CD14-positive monocyte (primary cell): ENCODE results near the gene HSPB6. TPM values are rescaled to one million over a fixed set of nuclear protein-coding genes. Genes with fewer than 3 reads are reported as not detected.

Source experiments
- DNase-seq, 3 donors: peaks; one replicate each; pipeline ENCODE4 v3.0.0-alpha.2; 2011 to 2022
- H2AFZ ChIP-seq: 2 replicates; pipeline ENCODE4 v1.6.0; 2012; ENCODE audit warnings: mild to moderate bottlenecking, low read depth, low read length, inconsistent platforms; ENCODE audit not compliant: insufficient read depth, poor library complexity, severe bottlenecking
- H3K27ac ChIP-seq, 2 donors: 1 replicate in 1 of 2; 2 replicates in 1 of 2; pipeline ENCODE4 v1.5.1; 2012 to 2013; ENCODE audit warnings: low read length in 2 of 2, control low read depth in 1 of 2, inconsistent platforms in 1 of 2, low read depth in 1 of 2, mild to moderate bottlenecking in 1 of 2
- H3K27me3 ChIP-seq, 2 donors: one replicate each; pipeline versions ENCODE4 v1.6.0 to v1.6.1; 2011 to 2013; ENCODE audit warnings: low read length in 2 of 2; ENCODE audit not compliant: control insufficient read depth in 2 of 2, insufficient read depth in 2 of 2
- H3K36me3 ChIP-seq, 2 donors: replicated peaks in 1 of 2; 1 replicate in 1 of 2; 2 replicates in 1 of 2; pipeline versions ENCODE4 v1.5.1 to v1.6.1; 2012 to 2013; ENCODE audit warnings: low read length in 2 of 2, control low read depth in 1 of 2, inconsistent platforms in 1 of 2, mild to moderate bottlenecking in 1 of 2; ENCODE audit not compliant: insufficient read depth in 2 of 2, control insufficient read depth in 1 of 2
- H3K4me1 ChIP-seq, 2 donors: 1 replicate in 1 of 2; 2 replicates in 1 of 2; pipeline versions ENCODE4 v1.5.1 to v1.6.1; 2012 to 2013; ENCODE audit warnings: low read length in 2 of 2, control low read depth in 1 of 2, inconsistent platforms in 1 of 2, mild to moderate bottlenecking in 1 of 2, moderate library complexity in 1 of 2; ENCODE audit not compliant: insufficient read depth in 2 of 2, control insufficient read depth in 1 of 2
- H3K4me2 ChIP-seq: replicated peaks from 2 replicates; pipeline ENCODE3; 2012; ENCODE audit warnings: low read length, moderate library complexity, mild to moderate bottlenecking; ENCODE audit not compliant: poor library complexity, severe bottlenecking; ENCODE audit errors: extremely low read depth
- H3K4me3 ChIP-seq, 3 experiments: fragments of 200-600 bp in 1 of 3; sonication (generic) in 1 of 3; replicated peaks in 1 of 3; 1 replicate in 2 of 3; 2 replicates in 1 of 3; pipeline ENCODE4 v1.5.1; 2011 to 2013; ENCODE audit warnings: low read length in 3 of 3, mild to moderate bottlenecking in 3 of 3, control low read depth in 2 of 3, low read depth in 2 of 3, inconsistent platforms in 1 of 3, moderate library complexity in 1 of 3
- H3K79me2 ChIP-seq: 2 replicates; pipeline ENCODE4 v1.6.0; 2012; ENCODE audit warnings: mild to moderate bottlenecking, control low read depth, inconsistent platforms, low read length, moderate library complexity; ENCODE audit not compliant: insufficient read depth
- H3K9ac ChIP-seq: 2 replicates; pipeline ENCODE4 v1.6.0; 2017; ENCODE audit warnings: low read length, mild to moderate bottlenecking; ENCODE audit not compliant: insufficient read depth, poor library complexity, severe bottlenecking
- H3K9me3 ChIP-seq, 2 donors: replicated peaks in 1 of 2; 1 replicate in 1 of 2; 2 replicates in 1 of 2; pipeline versions ENCODE4 v1.5.1 to v1.6.1; 2012 to 2013; ENCODE audit warnings: low read length in 2 of 2, control low read depth in 1 of 2; ENCODE audit not compliant: control insufficient read depth in 1 of 2, insufficient read depth in 1 of 2
- H4K20me1 ChIP-seq: 2 replicates; pipeline ENCODE4 v1.6.0; 2012; ENCODE audit warnings: mild to moderate bottlenecking, low read length, control low read depth, moderate library complexity; ENCODE audit not compliant: insufficient read depth
- H3K27ac Mint-ChIP-seq, 7 donors: one replicate each; pipeline ENCODE4 v1.8.0; 2020; ENCODE audit warnings: mild to moderate bottlenecking in 7 of 7, mixed read lengths in 7 of 7, moderate library complexity in 6 of 7, inconsistent platforms in 2 of 7
- H3K27me3 Mint-ChIP-seq, 3 donors: one replicate each; pipeline ENCODE4 v1.8.0; 2021 to 2022; ENCODE audit warnings: low read depth in 3 of 3, mild to moderate bottlenecking in 3 of 3, mixed read lengths in 3 of 3, moderate library complexity in 3 of 3, inconsistent platforms in 1 of 3
- H3K36me3 Mint-ChIP-seq, 2 donors: one replicate each; pipeline ENCODE4 v1.8.0; 2020; ENCODE audit warnings: mixed read lengths in 2 of 2, inconsistent platforms in 1 of 2, mild to moderate bottlenecking in 1 of 2
- H3K4me1 Mint-ChIP-seq: one replicate; pipeline ENCODE4 v1.8.0; 2020; ENCODE audit warnings: mild to moderate bottlenecking, mixed read lengths
- H3K4me3 Mint-ChIP-seq, 2 donors: one replicate each; pipeline ENCODE4 v1.8.0; 2020; ENCODE audit warnings: mild to moderate bottlenecking in 2 of 2, mixed read lengths in 2 of 2, moderate library complexity in 1 of 2
- H3K9me3 Mint-ChIP-seq, 7 donors: one replicate each; pipeline ENCODE4 v1.8.0; 2020 to 2022; ENCODE audit warnings: mixed read lengths in 7 of 7, mild to moderate bottlenecking in 6 of 7, moderate library complexity in 6 of 7, inconsistent platforms in 2 of 7
- WGBS: methylation state at CpG from one replicate; pipeline ENCODE4 v1.1.5; 2013; ENCODE audit warnings: missing lambda C conversion rate; ENCODE audit not compliant: insufficient coverage; 5-methylcytosine and 5-hydroxymethylcytosine counted together
- intact Hi-C, 2 donors: fragments of 100-400 bp; cut with micrococcal nuclease; formaldehyde crosslinking; loops; one replicate each; pipeline versions ENCODE4 v1.15.0 to v1.15.1; 2023
- polyA plus RNA-seq, 3 donors: library from polyadenylated mRNA; depleted of rRNA in 1 of 3; unstranded in 2 of 3; stranded (reverse) in 1 of 3; fragments of 300-500 nt in 2 of 3; fragments of >200 nt in 1 of 3; fragmentation: Illumina TruSeq in 2 of 3; gene quantifications; 1 replicate in 2 of 3; 2 replicates in 1 of 3; pipeline ENCODE4 v1.2.3, GENCODE V29; 2012 to 2021
- TF ChIP-seq, protein P1 (sequence below): fragments of 200-600 bp; IDR thresholded peaks from one replicate; pipeline ENCODE4 v1.8.0; 2022; ENCODE audit warnings: antibody characterized with exemption, mild to moderate bottlenecking

HSPB6 gene
- polyA plus RNA-seq, 3 donors: not detected

DNA sequence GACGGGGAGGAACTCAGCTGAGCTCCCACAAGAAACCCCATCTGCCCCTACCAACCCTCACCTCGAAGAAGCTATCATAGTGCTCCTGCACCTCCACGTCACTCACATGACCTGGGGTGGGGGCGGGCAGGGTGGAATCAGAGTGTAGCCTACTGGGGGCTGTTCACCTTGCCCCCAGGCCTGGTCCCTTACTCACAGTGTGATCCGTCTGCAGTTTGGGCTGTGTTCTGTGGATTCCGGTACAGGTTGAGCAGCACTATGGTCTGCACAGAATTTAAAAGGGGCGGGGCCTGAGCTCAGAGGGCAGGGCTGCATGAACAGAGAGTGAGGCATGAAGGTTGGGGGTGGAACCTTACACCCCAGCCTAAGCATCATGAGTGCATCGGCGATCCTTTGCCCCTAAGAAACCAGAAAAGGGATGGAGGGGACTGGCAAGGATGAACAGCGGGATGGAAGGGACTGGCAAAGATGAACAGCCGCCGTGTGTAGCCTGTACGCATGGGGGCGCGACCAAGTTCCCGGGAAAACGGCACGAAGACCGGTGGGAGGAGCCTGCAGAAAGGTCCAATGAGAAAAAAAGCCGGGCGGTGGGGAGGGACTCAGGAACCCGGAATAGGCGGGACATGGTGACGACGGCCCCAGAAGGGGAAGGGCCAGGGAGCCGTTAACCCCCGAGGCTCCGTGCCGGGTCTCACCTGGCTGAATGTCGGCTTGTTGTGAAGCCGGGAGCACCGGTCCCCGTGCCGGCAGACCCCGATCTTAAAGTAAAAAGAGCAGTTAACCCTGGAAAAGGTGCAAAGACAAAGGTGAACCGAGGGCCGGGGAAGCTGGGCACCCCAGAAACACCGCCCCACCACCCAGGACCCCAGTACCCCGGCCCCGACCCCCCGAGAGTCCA is 12.2 kb downstream of the HSPB6 start:
- Histone ChIP-seq H4K20me1 (peaks cover 6% of the 10 kb centered on the region), H3K4me3 (peak overlapping the region; percentile 77 to 93 (median 92)), H2AFZ (peak overlapping the region; percentile 83), H3K79me2 (peaks cover 59% of the 10 kb centered on the region), H3K4me1 (peaks cover 64 to 82% of the 10 kb centered on the region in 2 donors), H3K4me2 (peak overlapping the region; percentile 96), H3K9ac (peak overlapping the region; percentile 97), H3K27ac (peak overlapping the region; percentile 97 to 98), H3K9me3 (no peaks in the 10 kb centered on the region), H3K27me3 (no peaks in the 10 kb centered on the region), H3K36me3 (no peaks in the 10 kb centered on the region)
- 11% methylated on average over 34 of the region's 41 CpGs for WGBS
- H3K27ac Mint-ChIP-seq: peak overlapping the region; percentile 100
- H3K36me3 Mint-ChIP-seq: peaks cover 9 to 14% of the 10 kb centered on the region in 2 donors
- DNase-seq: peak; percentile 94 to 95 (median 94)
- TF ChIP-seq, protein P1, sequence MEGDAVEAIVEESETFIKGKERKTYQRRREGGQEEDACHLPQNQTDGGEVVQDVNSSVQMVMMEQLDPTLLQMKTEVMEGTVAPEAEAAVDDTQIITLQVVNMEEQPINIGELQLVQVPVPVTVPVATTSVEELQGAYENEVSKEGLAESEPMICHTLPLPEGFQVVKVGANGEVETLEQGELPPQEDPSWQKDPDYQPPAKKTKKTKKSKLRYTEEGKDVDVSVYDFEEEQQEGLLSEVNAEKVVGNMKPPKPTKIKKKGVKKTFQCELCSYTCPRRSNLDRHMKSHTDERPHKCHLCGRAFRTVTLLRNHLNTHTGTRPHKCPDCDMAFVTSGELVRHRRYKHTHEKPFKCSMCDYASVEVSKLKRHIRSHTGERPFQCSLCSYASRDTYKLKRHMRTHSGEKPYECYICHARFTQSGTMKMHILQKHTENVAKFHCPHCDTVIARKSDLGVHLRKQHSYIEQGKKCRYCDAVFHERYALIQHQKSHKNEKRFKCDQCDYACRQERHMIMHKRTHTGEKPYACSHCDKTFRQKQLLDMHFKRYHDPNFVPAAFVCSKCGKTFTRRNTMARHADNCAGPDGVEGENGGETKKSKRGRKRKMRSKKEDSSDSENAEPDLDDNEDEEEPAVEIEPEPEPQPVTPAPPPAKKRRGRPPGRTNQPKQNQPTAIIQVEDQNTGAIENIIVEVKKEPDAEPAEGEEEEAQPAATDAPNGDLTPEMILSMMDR: peak; percentile 17
- intact Hi-C loops: loop anchor here (2.0 to 10.0 kb wide), 10 partner anchors 33 to 1590 kb away; partner anchors contain the start of genes ARHGAP33 (in 1 of the 2), CAPNS1 (in 1 of the 2), COX6B1 (in 1 of the 2) and ETV2 (in 1 of the 2)
- H3K27me3 Mint-ChIP-seq: no peaks in the 10 kb centered on the region
- H3K4me1 Mint-ChIP-seq: peaks cover 55% of the 10 kb centered on the region
- peak overlapping the region; percentile 95 to 99 for H3K4me3 Mint-ChIP-seq
- no peaks in the 10 kb centered on the region for H3K9me3 Mint-ChIP-seq

DNA sequence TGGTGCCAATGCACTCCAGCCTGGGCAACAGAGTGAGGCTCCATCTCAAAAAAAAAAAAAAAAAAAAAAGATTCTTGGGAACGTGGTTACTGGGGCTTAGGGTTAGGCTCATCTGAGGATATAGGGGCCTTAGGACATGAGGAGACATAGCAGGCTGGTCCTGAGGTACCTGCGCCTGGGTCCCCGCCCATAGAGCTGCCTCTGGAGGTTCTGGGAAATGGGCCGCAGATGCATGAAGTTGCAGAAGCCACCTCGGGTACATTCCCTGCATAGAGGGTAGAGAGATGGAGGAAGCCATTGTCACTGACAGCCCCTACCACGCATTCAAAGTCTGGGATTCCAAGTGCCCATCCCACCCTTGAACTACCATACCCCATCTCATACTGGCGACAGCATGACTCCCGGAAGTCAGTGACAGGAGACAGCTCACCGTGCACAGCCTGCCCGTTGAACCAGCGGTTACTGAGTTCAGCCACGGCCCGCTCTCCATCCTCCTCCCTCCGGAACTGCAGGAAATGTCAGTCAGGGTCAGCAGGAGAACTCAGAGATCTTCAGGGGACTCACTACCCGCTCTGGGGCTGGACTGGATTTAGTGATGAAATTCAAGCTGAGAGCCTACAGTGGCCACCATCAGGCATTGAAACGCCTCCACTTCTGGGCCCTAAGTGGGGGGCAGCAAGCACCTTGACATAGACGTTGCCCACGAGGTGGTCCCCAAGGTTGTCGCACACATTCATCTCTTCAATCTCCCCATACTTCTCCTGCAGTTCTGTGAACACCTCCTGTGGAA is 13.0 kb downstream of the HSPB6 start:
- Histone ChIP-seq H3K9ac (no peak overlapping the region), H3K4me3 (peak overlapping the region in 2 of 3 experiments; percentile 77 to 92), H3K79me2 (peaks cover 59% of the 10 kb centered on the region), H3K27me3 (no peaks in the 10 kb centered on the region), H2AFZ (no peak overlapping the region), H3K4me1 (peaks cover 63 to 80% of the 10 kb centered on the region in 2 donors), H3K4me2 (peak overlapping the region; percentile 96), H3K36me3 (peaks cover 6 to 8% of the 10 kb centered on the region in 2 donors), H3K9me3 (no peaks in the 10 kb centered on the region), H3K27ac (peak overlapping the region; percentile 97 to 98), H4K20me1 (peaks cover 15% of the 10 kb centered on the region)
- H3K9me3 Mint-ChIP-seq: no peaks in the 10 kb centered on the region
- peak overlapping the region; percentile 50 to 99 for H3K4me3 Mint-ChIP-seq
- peak overlapping the region; percentile 98 to 100 (median 100) for H3K27ac Mint-ChIP-seq
- no peaks in the 10 kb centered on the region for H3K27me3 Mint-ChIP-seq
- intact Hi-C loops: loop anchor here (2.0 to 10.0 kb wide), 9 partner anchors 33 to 1591 kb away; partner anchors contain the start of genes ARHGAP33 (in 1 of the 2), CAPNS1 (in 1 of the 2), COX6B1 (in 1 of the 2) and ETV2 (in 1 of the 2)
- H3K4me1 Mint-ChIP-seq: peaks cover 53% of the 10 kb centered on the region
- no peak for DNase-seq
- peaks cover 11 to 21% of the 10 kb centered on the region in 2 donors for H3K36me3 Mint-ChIP-seq
- 96% methylated on average over 12 of the region's 19 CpGs for WGBS
- TF ChIP-seq, protein P1: no peak
